ENCODE results near the gene TMEM165. TPM values are rescaled to one million over a fixed set of nuclear protein-coding genes. Genes with fewer than 3 reads are reported as not detected.

TMEM165 gene
- polyA plus RNA-seq, 3 donors, result 77.4 to 96.4 (median 92.8) TPM

- Histone ChIP-seq H3K36me3 (replicated peaks in 1 of 2; ENCODE audit: control insufficient read depth in 1 of 2, insufficient read depth in 2 of 2, low read length in 2 of 2) (peaks cover 26 to 70% of the 10 kb centered on the region in 2 donors), H3K4me3 (replicated peaks in 1 of 3; ENCODE audit: low read depth in 2 of 3, low read length in 3 of 3) (no peak overlapping the region), H3K4me1 (ENCODE audit: control insufficient read depth in 1 of 2, insufficient read depth in 2 of 2, low read length in 2 of 2) (no peaks in the 10 kb centered on the region), H4K20me1 (ENCODE audit: insufficient read depth, low read length) (no peaks in the 10 kb centered on the region), H3K4me2 (replicated peaks; ENCODE audit: extremely low read depth, low read length, poor library complexity, severe bottlenecking) (no peak overlapping the region), H3K9me3 (replicated peaks in 1 of 2; ENCODE audit: control insufficient read depth in 1 of 2, insufficient read depth in 1 of 2, low read length in 2 of 2) (peaks cover 9 to 19% of the 10 kb centered on the region in 2 donors), H3K27ac (ENCODE audit: low read depth in 1 of 2, low read length in 2 of 2) (no peak overlapping the region), H2AFZ (ENCODE audit: insufficient read depth, low read depth, low read length, poor library complexity, severe bottlenecking) (no peak overlapping the region), H3K9ac (ENCODE audit: insufficient read depth, low read length, poor library complexity, severe bottlenecking) (no peak overlapping the region), H3K27me3 (ENCODE audit: control insufficient read depth in 2 of 2, insufficient read depth in 2 of 2, low read length in 2 of 2) (no peaks in the 10 kb centered on the region), H3K79me2 (ENCODE audit: insufficient read depth, low read length) (no peaks in the 10 kb centered on the region)
- intact Hi-C loops (cut with micrococcal nuclease), result no loop called here
- H3K36me3 Mint-ChIP-seq, result peaks cover 16 to 33% of the 10 kb centered on the region in 2 donors
- no peaks in the 10 kb centered on the region for H3K27me3 Mint-ChIP-seq (ENCODE audit: low read depth in 3 of 3)
- WGBS (ENCODE audit: insufficient coverage), result 100% methylated on average over 1 of the region's 2 CpGs
- peaks cover 8 to 19% (median 10%) of the 10 kb centered on the region in 7 donors for H3K9me3 Mint-ChIP-seq
- no peak overlapping the region for H3K4me3 Mint-ChIP-seq
- H3K27ac Mint-ChIP-seq, result no peak overlapping the region
- no peaks in the 10 kb centered on the region for H3K4me1 Mint-ChIP-seq
- TF ChIP-seq CTCF (IDR thresholded peaks at IDR 0.05), result no peak
- no peak for DNase-seq
These were observed 73.0 kb downstream of the TMEM165 start for GRCh38 chr4:55468724-55469123.

GRCh38 chr4:55469979-55470378 lies 74.2 kb downstream of the TMEM165 start:
- H3K36me3 Mint-ChIP-seq, result peaks cover 26 to 41% of the 10 kb centered on the region in 2 donors
- H3K27ac Mint-ChIP-seq, result no peak overlapping the region
- Histone ChIP-seq H3K36me3 (replicated peaks in 1 of 2; ENCODE audit: control insufficient read depth in 1 of 2, insufficient read depth in 2 of 2, low read length in 2 of 2) (peaks cover 34 to 74% of the 10 kb centered on the region in 2 donors), H3K4me1 (ENCODE audit: control insufficient read depth in 1 of 2, insufficient read depth in 2 of 2, low read length in 2 of 2) (no peaks in the 10 kb centered on the region), H3K4me3 (replicated peaks in 1 of 3; ENCODE audit: low read depth in 2 of 3, low read length in 3 of 3) (no peak overlapping the region), H4K20me1 (ENCODE audit: insufficient read depth, low read length) (no peaks in the 10 kb centered on the region), H2AFZ (ENCODE audit: insufficient read depth, low read depth, low read length, poor library complexity, severe bottlenecking) (no peak overlapping the region), H3K79me2 (ENCODE audit: insufficient read depth, low read length) (no peaks in the 10 kb centered on the region), H3K27me3 (ENCODE audit: control insufficient read depth in 2 of 2, insufficient read depth in 2 of 2, low read length in 2 of 2) (no peaks in the 10 kb centered on the region), H3K9me3 (replicated peaks in 1 of 2; ENCODE audit: control insufficient read depth in 1 of 2, insufficient read depth in 1 of 2, low read length in 2 of 2) (peaks cover 9 to 21% of the 10 kb centered on the region in 2 donors), H3K9ac (ENCODE audit: insufficient read depth, low read length, poor library complexity, severe bottlenecking) (no peak overlapping the region), H3K4me2 (replicated peaks; ENCODE audit: extremely low read depth, low read length, poor library complexity, severe bottlenecking) (no peak overlapping the region), H3K27ac (ENCODE audit: low read depth in 1 of 2, low read length in 2 of 2) (no peak overlapping the region)
- H3K27me3 Mint-ChIP-seq (ENCODE audit: low read depth in 3 of 3), result no peaks in the 10 kb centered on the region
- DNase-seq, result no peak
- no peak for TF ChIP-seq CTCF (IDR thresholded peaks at IDR 0.05)
- H3K4me3 Mint-ChIP-seq, result no peak overlapping the region
- H3K4me1 Mint-ChIP-seq, result no peaks in the 10 kb centered on the region
- intact Hi-C loops (cut with micrococcal nuclease), result no loop called here
- no CpG with 5 or more reads among the region's 1 CpG for whole genome bisulfite sequencing (ENCODE audit: insufficient coverage)
- H3K9me3 Mint-ChIP-seq, result peaks cover 11 to 26% (median 13%) of the 10 kb centered on the region in 7 donors

Small RNA genes lying within 50 kb of the gene (small RNA-seq; reads per million reads assigned to genes)
- not detected for gene RF00019 (ENCODE audit: insufficient read length, low read depth)

Other genes starting within 250 kb of the TMEM165 start
- 10 to 100 TPM in 2 of 3 donors, 1 to 10 TPM in 1; 5.9 to 26.2 (median 16.2) TPM for gene SRD5A3, start 49.7 kb upstream of the TMEM165 start, polyA plus RNA-seq
- 1 to 10 TPM; 1.9 to 3.7 (median 2.9) TPM for gene CLOCK, start 151.0 kb downstream of the TMEM165 start, polyA plus RNA-seq
- gene PDCL2, start 196.3 kb downstream of the TMEM165 start, polyA plus RNA-seq, result not detected
- not detected for gene NMU, start 240.3 kb downstream of the TMEM165 start, polyA plus RNA-seq